Measurements from ENCODE around the gene FBXO24.

FBXO24 gene

DNA sequence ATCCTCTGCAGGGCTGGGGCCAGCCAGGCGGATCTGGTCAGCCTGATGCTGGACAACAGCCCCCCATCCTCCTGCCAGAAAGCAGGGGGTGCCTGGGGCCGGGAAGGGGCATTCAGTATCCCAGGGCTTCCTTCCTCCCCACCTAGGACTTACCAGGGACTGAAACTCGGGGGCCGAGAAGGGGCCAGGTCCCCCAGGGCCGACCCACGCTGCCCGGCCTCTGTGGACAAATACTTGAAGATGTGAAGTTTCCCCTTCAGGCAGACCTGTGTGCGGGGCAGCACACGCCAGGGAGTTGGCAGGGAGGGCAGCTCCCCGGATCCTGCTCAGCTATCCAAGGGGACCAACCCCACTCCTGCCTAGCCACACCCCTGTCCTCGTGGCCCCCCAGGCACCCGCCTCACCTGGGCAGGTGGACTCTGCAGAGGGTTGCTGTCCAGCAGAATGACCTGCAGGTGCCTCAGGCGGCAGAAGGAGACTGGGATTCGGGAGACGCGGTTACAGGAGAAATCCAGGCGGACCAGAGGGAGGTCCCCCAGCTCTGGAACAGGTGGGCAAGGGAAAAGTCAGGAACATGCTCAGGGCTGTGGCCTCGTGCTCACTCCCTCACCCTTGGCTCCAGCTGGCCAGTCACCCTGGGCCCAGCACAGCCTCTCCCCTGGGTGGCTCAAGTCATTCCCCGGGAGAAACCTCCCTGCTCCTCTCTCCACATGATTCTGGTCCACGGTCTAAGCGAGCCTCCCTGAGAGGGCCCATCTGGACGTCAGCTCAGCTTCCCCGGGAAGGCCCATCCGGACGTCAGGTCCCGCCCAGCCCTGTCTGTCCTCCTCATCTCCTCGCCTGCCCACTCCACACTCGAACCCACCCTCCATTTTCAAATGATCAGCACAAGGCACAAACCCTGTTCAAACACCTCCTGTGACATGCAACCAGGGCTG is 7.6 kb upstream of the FBXO24 start:
- H3K27me3 ChIP-seq (ENCODE audit: insufficient read depth, poor library complexity, severe bottlenecking), result no peaks in the 10 kb centered on the region
- ATAC-seq (ENCODE audit: low read depth) (no peak), DNase-seq (ENCODE audit: low spot score) (no peak)
- peaks cover 84% of the 10 kb centered on the region for H3K36me3 ChIP-seq (ENCODE audit: low read depth)
- no peaks in the 10 kb centered on the region for H3K9me3 ChIP-seq (ENCODE audit: severe bottlenecking)
- TF ChIP-seq CTCF (IDR thresholded peaks at IDR 0.05; ENCODE audit: poor library complexity, severe bottlenecking), result no peak
- H3K27ac ChIP-seq (ENCODE audit: poor library complexity, severe bottlenecking), result no peak overlapping the region
- H3K4me3 ChIP-seq (ENCODE audit: severe bottlenecking), result no peak overlapping the region
- H3K4me1 ChIP-seq (ENCODE audit: insufficient read depth, poor library complexity, severe bottlenecking), result peaks cover 12% of the 10 kb centered on the region

GRCh38 chr7:100580466-100581283 is 5.5 kb upstream of the FBXO24 start:
- Histone ChIP-seq H3K27me3 (ENCODE audit: insufficient read depth, poor library complexity, severe bottlenecking) (no peaks in the 10 kb centered on the region), H3K27ac (ENCODE audit: poor library complexity, severe bottlenecking) (no peak overlapping the region), H3K36me3 (ENCODE audit: low read depth) (peaks cover 66% of the 10 kb centered on the region), H3K4me1 (ENCODE audit: insufficient read depth, poor library complexity, severe bottlenecking) (peaks cover 18% of the 10 kb centered on the region), H3K9me3 (ENCODE audit: severe bottlenecking) (no peaks in the 10 kb centered on the region), H3K4me3 (ENCODE audit: severe bottlenecking) (no peak overlapping the region)
- ATAC-seq (ENCODE audit: low read depth), result no peak
- TF ChIP-seq CTCF (IDR thresholded peaks at IDR 0.05; ENCODE audit: poor library complexity, severe bottlenecking), result no peak
- no peak for DNase-seq (ENCODE audit: low spot score)

DNA sequence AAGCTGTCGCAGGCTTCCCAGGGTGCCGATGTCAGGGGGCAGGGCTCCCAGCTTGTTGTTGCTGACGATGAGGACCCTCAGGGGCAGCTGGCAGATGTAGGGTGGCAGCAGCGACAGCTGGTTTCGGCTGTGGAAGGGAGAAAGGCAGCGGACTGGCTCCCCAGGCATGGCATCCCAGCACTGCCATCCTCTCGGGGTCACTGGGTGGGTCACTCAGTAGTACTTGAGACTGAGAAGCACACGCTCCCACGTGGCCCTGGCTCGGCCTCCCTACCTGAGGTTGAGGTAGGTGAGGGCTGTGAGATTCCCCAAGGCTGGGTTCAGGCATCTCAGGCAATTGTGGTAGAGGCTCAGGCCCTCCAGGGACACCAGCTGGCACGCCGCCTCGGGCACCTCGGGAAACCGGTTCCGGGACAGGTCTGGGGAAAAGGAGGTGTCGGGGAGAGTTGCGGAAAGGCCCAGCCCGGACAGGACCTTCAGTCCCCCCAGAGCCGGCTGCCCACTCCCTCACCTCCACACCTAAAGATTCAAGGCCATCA is 4.0 kb upstream of the FBXO24 start:
- no peak overlapping the region for H3K4me3 ChIP-seq (ENCODE audit: severe bottlenecking)
- H3K27ac ChIP-seq (ENCODE audit: poor library complexity, severe bottlenecking), result peak overlapping the region; percentile 88
- no peak for TF ChIP-seq CTCF (IDR thresholded peaks at IDR 0.05; ENCODE audit: poor library complexity, severe bottlenecking)
- ATAC-seq (ENCODE audit: low read depth) (no peak), DNase-seq (ENCODE audit: low spot score) (no peak)
- H3K9me3 ChIP-seq (ENCODE audit: severe bottlenecking), result no peaks in the 10 kb centered on the region
- H3K27me3 ChIP-seq (ENCODE audit: insufficient read depth, poor library complexity, severe bottlenecking), result no peaks in the 10 kb centered on the region
- peaks cover 18% of the 10 kb centered on the region for H3K4me1 ChIP-seq (ENCODE audit: insufficient read depth, poor library complexity, severe bottlenecking)
- peaks cover 54% of the 10 kb centered on the region for H3K36me3 ChIP-seq (ENCODE audit: low read depth)

DNA sequence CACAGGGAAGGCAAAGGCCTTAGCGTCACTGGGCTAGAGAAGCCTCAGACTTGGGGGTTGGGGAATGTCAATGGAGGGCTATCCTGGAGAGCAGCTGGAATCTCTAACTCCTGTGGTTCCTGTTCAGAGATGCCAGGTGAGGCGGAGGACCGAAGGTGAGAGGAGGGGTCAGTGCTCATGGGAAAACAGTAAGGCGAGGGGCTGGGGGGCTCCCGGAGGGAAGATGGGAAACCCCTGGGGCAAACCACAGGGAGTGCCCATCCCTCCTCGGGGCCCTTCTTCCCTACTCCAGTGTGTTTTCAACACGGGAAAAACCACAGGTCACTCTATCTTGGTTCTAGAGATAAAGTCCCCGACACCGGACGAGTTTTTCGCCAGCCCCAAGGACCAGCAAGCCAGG is 3.5 kb upstream of the FBXO24 start:
- Histone ChIP-seq H3K4me3 (ENCODE audit: severe bottlenecking) (no peak overlapping the region), H3K27ac (ENCODE audit: poor library complexity, severe bottlenecking) (peak overlapping the region; percentile 88), H3K9me3 (ENCODE audit: severe bottlenecking) (no peaks in the 10 kb centered on the region), H3K27me3 (ENCODE audit: insufficient read depth, poor library complexity, severe bottlenecking) (no peaks in the 10 kb centered on the region), H3K4me1 (ENCODE audit: insufficient read depth, poor library complexity, severe bottlenecking) (peaks cover 18% of the 10 kb centered on the region), H3K36me3 (ENCODE audit: low read depth) (peaks cover 49% of the 10 kb centered on the region)
- ATAC-seq (ENCODE audit: low read depth) (no peak), DNase-seq (ENCODE audit: low spot score) (no peak)
- TF ChIP-seq CTCF (IDR thresholded peaks at IDR 0.05; ENCODE audit: poor library complexity, severe bottlenecking), result no peak
